Endothelial cell of umbilical vein (primary cell): ENCODE measurements around the gene CHRM1. TPM values are rescaled to one million over a fixed set of nuclear protein-coding genes. Genes with fewer than 3 reads are reported as not detected.

Experiments
- BruUV-seq: library from RNA; stranded (reverse); fragments of 400-500 nt; replicated peaks from 2 replicates; lab custom pipeline; 2021; lab: Mats Ljungman, UMichigan
- CTCF ChIA-PET: fragments of 300-600, 350-600 bp; sonication (Branson Sonifier 250); formaldehyde crosslinking; loops from one replicate; lab custom pipeline; 2021; ENCODE audit warnings: antibody characterized with exemption, inconsistent platforms; lab: Charles Lee
- POLR2A ChIA-PET: fragments of 300-600, 350-600 bp; sonication (Branson Sonifier 250); formaldehyde crosslinking; loops from one replicate; lab custom pipeline; 2021; ENCODE audit warnings: antibody characterized with exemption, inconsistent platforms; lab: Charles Lee
- DNase-seq: peaks from one replicate; pipeline ENCODE4 v3.0.0-alpha.2; 2011; ENCODE audit warnings: low read depth, low spot score
- FAIRE-seq: peaks from 2 replicates; lab custom pipeline; 2011; peaks lifted over from hg19 to GRCh38; lab: Jason Lieb, UNC
- H2AFZ ChIP-seq: 2 replicates; pipeline ENCODE4 v1.6.0; 2012; ENCODE audit warnings: low read depth, low read length, control low read depth, inconsistent platforms
- H3K27ac ChIP-seq: 2 replicates; pipeline ENCODE4 v1.5.1; 2011; ENCODE audit warnings: low read depth, mild to moderate bottlenecking, control low read depth, low read length, moderate library complexity; ENCODE audit not compliant: insufficient read depth
- H3K27me3 ChIP-seq, 2 experiments: 2 replicates each; pipeline versions ENCODE4 v1.6.0 to v1.6.1; 2011; ENCODE audit warnings: low read length in 2 of 2, mixed read lengths in 1 of 2; ENCODE audit not compliant: control insufficient read depth in 2 of 2, insufficient read depth in 2 of 2
- H3K36me3 ChIP-seq, 2 experiments: 2 replicates in 1 of 2; 3 replicates in 1 of 2; pipeline ENCODE4 v1.5.1; 2011; ENCODE audit warnings: low read length in 2 of 2, mild to moderate bottlenecking in 1 of 2, moderate library complexity in 1 of 2; ENCODE audit not compliant: control insufficient read depth in 2 of 2, insufficient read depth in 2 of 2; ENCODE audit errors: extremely low read depth in 1 of 2
- H3K4me1 ChIP-seq: 3 replicates; pipeline ENCODE4 v1.5.1; 2011; ENCODE audit warnings: mild to moderate bottlenecking, low read length; ENCODE audit not compliant: control insufficient read depth, insufficient read depth; ENCODE audit errors: extremely low read depth
- H3K4me2 ChIP-seq: 2 replicates; pipeline ENCODE4 v1.6.1; 2011; ENCODE audit warnings: low read length, control low read depth, mixed read lengths; ENCODE audit not compliant: insufficient read depth
- H3K4me3 ChIP-seq, 3 experiments: fragments of 200-600 bp in 1 of 3; sonication (generic), shearing (Covaris generic) in 1 of 3; replicated peaks in 1 of 3; 2 replicates each; pipeline ENCODE4 v1.5.1; 2011 to 2016; ENCODE audit warnings: control low read depth in 3 of 3, low read length in 3 of 3, mild to moderate bottlenecking in 2 of 3, inconsistent platforms in 1 of 3, low read depth in 1 of 3, moderate library complexity in 1 of 3; ENCODE audit not compliant: insufficient read depth in 1 of 3
- H3K79me2 ChIP-seq: 2 replicates; pipeline ENCODE4 v1.6.0; 2012; ENCODE audit warnings: low read length, inconsistent platforms; ENCODE audit not compliant: control insufficient read depth, insufficient read depth
- H3K9ac ChIP-seq: replicated peaks from 2 replicates; pipeline ENCODE3; 2011; ENCODE audit warnings: low read length, control low read depth; ENCODE audit not compliant: insufficient read depth; ENCODE audit errors: extremely low read depth
- H3K9me1 ChIP-seq: replicated peaks from 3 replicates; pipeline ENCODE4 v1.6.0; 2011; ENCODE audit warnings: mild to moderate bottlenecking, low read length; ENCODE audit not compliant: control insufficient read depth, insufficient read depth; ENCODE audit errors: extremely low read depth
- H3K9me3 ChIP-seq: replicated peaks from 2 replicates; pipeline ENCODE4 v1.5.1; 2012; ENCODE audit warnings: low read length, inconsistent platforms; ENCODE audit not compliant: control insufficient read depth, insufficient read depth
- H4K20me1 ChIP-seq: replicated peaks from 2 replicates; pipeline ENCODE3; 2011; ENCODE audit warnings: mild to moderate bottlenecking, low read length; ENCODE audit not compliant: control insufficient read depth, insufficient read depth; ENCODE audit errors: extremely low read depth
- CTCF ChIP-seq, 2 donors: IDR thresholded peaks; 1 replicate in 1 of 2; 2 replicates in 1 of 2; pipeline ENCODE4 v1.5.1; 2011; ENCODE audit warnings: low read length in 2 of 2, mild to moderate bottlenecking in 2 of 2, moderate library complexity in 2 of 2, control low read depth in 1 of 2, inconsistent platforms in 1 of 2, low read depth in 1 of 2; ENCODE audit not compliant: insufficient read depth in 1 of 2; ENCODE audit errors: extremely low read depth in 1 of 2
- EZH2 ChIP-seq: IDR thresholded peaks from 2 replicates; pipeline ENCODE4 v1.6.1; 2012; ENCODE audit warnings: borderline replicate concordance, low read depth, mild to moderate bottlenecking, moderate library complexity, low read length, inconsistent platforms; ENCODE audit not compliant: severe bottlenecking
- FOS ChIP-seq: IDR thresholded peaks from 2 replicates; pipeline ENCODE4 v1.6.1; 2011; ENCODE audit warnings: mild to moderate bottlenecking, low read length, moderate library complexity, borderline replicate concordance; ENCODE audit not compliant: insufficient read depth
- GATA2 ChIP-seq: IDR thresholded peaks from 2 replicates; pipeline ENCODE4 v1.7.0; 2011; ENCODE audit warnings: low read depth, mild to moderate bottlenecking, moderate library complexity, mixed read lengths, low read length; ENCODE audit not compliant: insufficient read length, insufficient read depth
- JUN ChIP-seq: IDR thresholded peaks from 2 replicates; pipeline ENCODE4 v1.6.1; 2011; ENCODE audit warnings: borderline replicate concordance, low read depth; ENCODE audit not compliant: insufficient read length, insufficient read depth
- MYC ChIP-seq: IDR thresholded peaks from one replicate; pipeline ENCODE4 v1.6.1; 2011; ENCODE audit warnings: mild to moderate bottlenecking, low read depth, low read length
- POLR2A ChIP-seq: IDR thresholded peaks from 2 replicates; pipeline ENCODE4 v1.6.1; 2012; ENCODE audit warnings: low read depth, mild to moderate bottlenecking, control low read depth, low read length
- POLR2AphosphoS5 ChIP-seq: IDR thresholded peaks from 2 replicates; pipeline ENCODE4 v1.6.1; 2012; ENCODE audit warnings: low read depth, mild to moderate bottlenecking, control low read depth, low read length, moderate library complexity; ENCODE audit not compliant: insufficient read depth
- dilution Hi-C: fragments of 300-500 bp; cut with MboI; formaldehyde crosslinking; loops from one replicate; pipeline ENCODE4 v1.15.0; 2019; ENCODE audit warnings: low sequenced_read_pairs; ENCODE audit not compliant: extremely low pct_ligation_motif_present
- intact Hi-C: fragments of 100-400 bp; cut with micrococcal nuclease; formaldehyde crosslinking; loops from one replicate; pipeline ENCODE4 v1.10.0; 2022
- polyA plus RNA-seq, 4 experiments: library from polyadenylated mRNA; depleted of rRNA in 3 of 4; stranded (reverse) in 3 of 4; unstranded in 1 of 4; fragments of >200 nt; gene quantifications; 2 replicates each; pipeline versions ENCODE4 v1.2.1 to v1.2.3, GENCODE V29; 2011 to 2012; ENCODE audit warnings: missing spikeins in 1 of 4
- total RNA-seq: library from RNA; stranded (reverse); gene quantifications from 2 replicates; pipeline ENCODE4 v1.2.3, GENCODE V29; 2021

CHRM1 gene
- total and polyA plus RNA-seq, 2 donors (not counting 3 experiments of a cell fraction or from before 2014, with no cell fraction given) = not detected

DNA sequence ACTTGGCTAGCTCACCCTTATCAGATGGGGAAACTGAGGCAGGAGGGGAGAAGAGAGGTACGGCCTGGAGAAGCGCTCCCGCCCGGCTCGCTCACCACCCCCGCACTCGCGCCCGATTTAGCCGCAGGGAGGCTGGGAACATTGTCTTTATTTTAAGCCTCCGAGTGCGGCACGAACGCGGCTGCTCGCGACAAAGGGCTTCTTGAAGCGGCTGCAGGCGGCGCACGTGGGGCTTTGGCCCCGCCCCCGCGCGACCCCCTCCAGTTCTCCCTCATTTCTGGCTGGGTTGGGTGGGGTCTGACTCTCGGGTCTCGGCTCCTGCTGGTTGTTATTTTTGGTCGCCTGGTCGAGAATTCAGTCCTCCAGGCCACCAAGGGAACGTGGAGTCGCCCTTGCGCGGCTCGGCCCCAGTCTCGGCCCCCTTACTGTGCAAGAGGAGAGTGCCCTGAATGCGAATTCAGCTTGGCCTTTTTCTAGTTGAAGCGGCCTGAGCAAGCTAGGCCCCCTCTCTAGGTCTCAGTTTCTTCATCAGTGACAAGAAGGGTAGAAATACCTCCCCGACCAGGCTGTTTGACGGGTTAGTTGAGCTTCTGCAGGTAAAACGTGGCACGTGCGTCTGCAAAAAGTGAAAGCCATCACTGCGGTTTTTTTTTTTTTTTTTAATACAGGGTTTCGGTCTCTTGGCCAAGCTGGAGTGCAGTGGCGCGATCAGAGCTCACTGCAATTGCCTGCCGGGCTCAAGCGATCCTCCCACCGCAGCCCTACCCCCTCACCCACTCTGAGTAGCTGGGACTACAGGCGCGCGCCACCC lies 2.6 kb upstream of the CHRM1 start:
- FAIRE-seq = no peak
- no TSS peak for BruUV-seq
- no peak overlapping the region for H3K4me3 ChIP-seq
- peak; percentile 83 for TF ChIP-seq EZH2
- no peak for TF ChIP-seq POLR2A
- CTCF ChIA-PET = interaction anchor here (1.6 to 7.8 kb wide), 3 partner anchors 14 to 99 kb away, joined by 6 to 51 read pairs (median 28); no protein-coding TSS in a partner anchor
- H3K9me1 ChIP-seq = no peaks in the 10 kb centered on the region
- H2AFZ ChIP-seq = peak overlapping the region; percentile 41
- DNase-seq = no peak
- no peaks in the 10 kb centered on the region for H3K79me2 ChIP-seq
- dilution Hi-C loops (no loop called here), intact Hi-C loops (no loop called here)
- H3K27ac ChIP-seq = no peak overlapping the region
- H3K4me1 ChIP-seq = peaks cover 6% of the 10 kb centered on the region
- H3K9ac ChIP-seq = no peak overlapping the region
- H4K20me1 ChIP-seq = no peaks in the 10 kb centered on the region
- H3K27me3 ChIP-seq = peaks cover 41 to 52% of the 10 kb centered on the region in 2 experiments
- POLR2A ChIA-PET = no interaction called here
- H3K36me3 ChIP-seq = no peaks in the 10 kb centered on the region
- no peaks in the 10 kb centered on the region for H3K9me3 ChIP-seq
- H3K4me2 ChIP-seq = peak overlapping the region; percentile 25

DNA sequence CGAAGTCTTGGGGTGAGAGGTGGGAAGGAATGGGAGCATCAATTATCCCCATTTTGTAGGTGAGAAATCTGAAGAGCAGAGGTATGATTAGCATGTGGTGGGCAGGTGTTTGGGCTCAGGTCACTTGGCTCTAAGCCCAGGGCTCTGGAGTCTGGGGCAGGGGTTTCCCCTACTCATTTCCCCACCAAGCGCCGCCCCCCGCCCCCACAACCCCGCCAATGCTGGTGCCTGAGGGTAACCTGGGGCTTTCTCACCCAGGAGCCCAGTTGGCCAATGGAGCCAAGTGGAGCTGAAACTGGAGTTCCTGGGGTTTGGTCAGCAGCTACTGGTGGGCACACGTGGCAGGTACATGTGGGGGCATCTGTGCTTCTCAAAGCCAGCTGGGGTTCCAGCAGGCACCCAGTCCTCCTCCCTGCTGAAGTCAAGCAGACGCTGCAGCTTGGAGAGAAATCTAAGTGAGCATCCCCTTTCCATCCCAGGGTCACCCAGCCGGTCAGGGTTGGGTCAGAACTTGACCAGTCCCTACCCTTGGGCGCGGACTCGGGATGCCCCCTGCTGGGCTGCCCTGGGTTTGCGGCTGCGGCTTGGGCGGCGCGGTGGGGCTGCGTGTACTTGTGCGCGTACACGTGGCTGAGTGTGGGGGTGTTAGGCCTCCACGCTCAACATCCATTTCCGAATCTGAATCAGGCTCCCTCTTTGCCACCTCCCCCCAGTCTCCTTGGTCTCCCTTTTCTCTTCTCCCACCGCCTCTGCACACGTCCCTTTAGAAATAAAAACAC lies 1.7 kb upstream of the CHRM1 start:
- BruUV-seq = no TSS peak
- Histone ChIP-seq H3K4me1 (peaks cover 6% of the 10 kb centered on the region), H3K36me3 (no peaks in the 10 kb centered on the region), H3K9me1 (no peaks in the 10 kb centered on the region), H3K9ac (no peak overlapping the region), H3K4me3 (no peak overlapping the region), H2AFZ (no peak overlapping the region), H4K20me1 (no peaks in the 10 kb centered on the region), H3K27ac (no peak overlapping the region), H3K4me2 (no peak overlapping the region), H3K27me3 (peaks cover 39 to 52% of the 10 kb centered on the region in 2 experiments), H3K79me2 (no peaks in the 10 kb centered on the region), H3K9me3 (no peaks in the 10 kb centered on the region)
- ChIA-PET POLR2A (interaction anchor here (1.0 kb wide), 1 partner anchor 81 kb away, joined by 3 read pairs; no protein-coding TSS in a partner anchor), CTCF (interaction anchor here (1.3 to 7.8 kb wide), 3 partner anchors 13 to 113 kb away, joined by 6 to 51 read pairs (median 28); no protein-coding TSS in a partner anchor)
- TF ChIP-seq CTCF (IDR thresholded peaks at IDR 0.05; ENCODE audit: extremely low read depth in 1 of 2, insufficient read depth in 1 of 2, low read depth in 1 of 2, low read length in 2 of 2) = peak; percentile 46 to 55
- TF ChIP-seq POLR2AphosphoS5 = no peak
- TF ChIP-seq MYC = no peak
- TF ChIP-seq FOS = no peak
- no peak for TF ChIP-seq POLR2A
- TF ChIP-seq JUN = no peak
- TF ChIP-seq EZH2 = no peak
- TF ChIP-seq GATA2 = no peak
- dilution Hi-C loops = no loop called here
- intact Hi-C loops = no loop called here
- DNase-seq (no peak), FAIRE-seq (peak; percentile 56)
